GM19193 (cell line): Measurements from ENCODE around the gene SHROOM2.

Experiments used
- POLR2A ChIP-seq: IDR thresholded peaks from 4 replicates; pipeline ENCODE4 v1.6.1; 2011; ENCODE audit not compliant: insufficient read depth, insufficient read length; ENCODE audit errors: extremely low read depth

Gene SHROOM2

GRCh38 chrX:9816084-9816700 lies 30.0 kb downstream of the SHROOM2 start:
- TF ChIP-seq POLR2A: no peak

GRCh38 chrX:9821572-9821971 lies 35.3 kb downstream of the SHROOM2 start:
- no peak for TF ChIP-seq POLR2A

GRCh38 chrX:9824554-9824953 lies 38.3 kb downstream of the SHROOM2 start:
- TF ChIP-seq POLR2A: no peak

- TF ChIP-seq POLR2A: no peak
These were observed 39.0 kb downstream of the SHROOM2 start for GRCh38 chrX:9825129-9825790.

GRCh38 chrX:9825966-9826365 lies 39.7 kb downstream of the SHROOM2 start:
- TF ChIP-seq POLR2A: no peak

GRCh38 chrX:9829308-9830267 lies 43.4 kb downstream of the SHROOM2 start:
- no peak for TF ChIP-seq POLR2A

- TF ChIP-seq POLR2A: no peak
These were observed 46.6 kb downstream of the SHROOM2 start for GRCh38 chrX:9832811-9833210.

GRCh38 chrX:9835585-9836210 lies 49.5 kb downstream of the SHROOM2 start:
- TF ChIP-seq POLR2A: no peak

GRCh38 chrX:9842541-9842940 lies 56.3 kb downstream of the SHROOM2 start:
- TF ChIP-seq POLR2A: no peak

GRCh38 chrX:9844936-9845577 lies 58.8 kb downstream of the SHROOM2 start:
- no peak for TF ChIP-seq POLR2A

- no peak for TF ChIP-seq POLR2A
These were observed 59.3 kb downstream of the SHROOM2 start for GRCh38 chrX:9845578-9845952.

- TF ChIP-seq POLR2A: no peak
These were observed 60.4 kb downstream of the SHROOM2 start for GRCh38 chrX:9846631-9847030.

- TF ChIP-seq POLR2A: no peak
These were observed 60.8 kb downstream of the SHROOM2 start for GRCh38 chrX:9847071-9847470.

GRCh38 chrX:9848718-9849479 lies 62.7 kb downstream of the SHROOM2 start:
- no peak for TF ChIP-seq POLR2A

GRCh38 chrX:9851890-9852289 lies 65.7 kb downstream of the SHROOM2 start:
- TF ChIP-seq POLR2A: no peak

- TF ChIP-seq POLR2A: no peak
These were observed 67.1 kb downstream of the SHROOM2 start for GRCh38 chrX:9853307-9853706.
